Measurements from ENCODE around the gene EGLN2.
"Not testable (repeated sequence)": the region's sequence is repeated elsewhere in the genome, so short reads cannot be mapped to it uniquely, and the experiment has no call there.

Gene EGLN2

GRCh38 chr19:40819479-40820234 lies 20.7 kb downstream of the EGLN2 start:
- not testable (repeated sequence) for DNase-seq

GRCh38 chr19:40822161-40822560 lies 23.2 kb downstream of the EGLN2 start:
- no peak for DNase-seq

GRCh38 chr19:40822704-40823553 lies 23.9 kb downstream of the EGLN2 start:
- DNase-seq: not testable (repeated sequence)

- not testable (repeated sequence) for DNase-seq
These were observed 25.9 kb downstream of the EGLN2 start for GRCh38 chr19:40824916-40825315.

GRCh38 chr19:40825460-40826095 lies 26.6 kb downstream of the EGLN2 start:
- DNase-seq: not testable (repeated sequence)

GRCh38 chr19:40826312-40826698 lies 27.3 kb downstream of the EGLN2 start:
- not testable (repeated sequence) for DNase-seq

GRCh38 chr19:40826699-40827385 lies 27.9 kb downstream of the EGLN2 start:
- DNase-seq: not testable (repeated sequence)

GRCh38 chr19:40827386-40828247 lies 28.6 kb downstream of the EGLN2 start:
- DNase-seq: no peak

- no peak for DNase-seq
These were observed 30.2 kb downstream of the EGLN2 start for GRCh38 chr19:40829205-40829604.

- not testable (repeated sequence) for DNase-seq
These were observed 31.8 kb downstream of the EGLN2 start for GRCh38 chr19:40830741-40831140.

- peak; percentile 99 for DNase-seq
These were observed 32.8 kb downstream of the EGLN2 start for GRCh38 chr19:40831502-40832430.

GRCh38 chr19:40832431-40832790 lies 33.4 kb downstream of the EGLN2 start:
- DNase-seq: not testable (repeated sequence)

GRCh38 chr19:40833728-40834533 lies 34.9 kb downstream of the EGLN2 start:
- not testable (repeated sequence) for DNase-seq

GRCh38 chr19:40836754-40837429 lies 37.9 kb downstream of the EGLN2 start:
- no peak for DNase-seq

GRCh38 chr19:40838477-40838876 lies 39.5 kb downstream of the EGLN2 start:
- not testable (repeated sequence) for DNase-seq

GRCh38 chr19:40842012-40842411 lies 43.0 kb downstream of the EGLN2 start:
- not testable (repeated sequence) for DNase-seq

GRCh38 chr19:40842997-40843652 lies 44.1 kb downstream of the EGLN2 start:
- not testable (repeated sequence) for DNase-seq

- not testable (repeated sequence) for DNase-seq
These were observed 44.7 kb downstream of the EGLN2 start for GRCh38 chr19:40843653-40844052.

- DNase-seq: not testable (repeated sequence)
These were observed 47.7 kb downstream of the EGLN2 start for GRCh38 chr19:40846722-40847121.

All from HCEC 1CT (cell line).